K562 (cell line): ENCODE measurements around the gene M6PR. TPM values are rescaled to one million over a fixed set of nuclear protein-coding genes. Genes with fewer than 3 reads are reported as not detected.
A peak's percentile ranks its signal among the peaks of the same experiment; 100 is the strongest.

Source experiments
- CCNT2 ChIP-seq: IDR thresholded peaks from 2 replicates; pipeline ENCODE4 v1.6.1; 2011; ENCODE audit warnings: borderline replicate concordance, low read depth, mild to moderate bottlenecking, moderate library complexity, mixed read lengths, low read length; ENCODE audit not compliant: insufficient read length; ENCODE audit errors: extremely low read depth
- CHD4 ChIP-seq: fragments of 200-600 bp; sonication (generic); IDR thresholded peaks from 3 replicates; pipeline ENCODE4 v1.6.1; 2012; ENCODE audit warnings: low read depth, mild to moderate bottlenecking, mixed read lengths, low read length, inconsistent platforms; ENCODE audit not compliant: insufficient read depth, insufficient replicate concordance, poor library complexity, severe bottlenecking
- GABPB2 ChIP-seq: fragments of 250-450 bp; sonication (Bioruptor Pico); conservative IDR thresholded peaks from 2 replicates; pipeline ENCODE4 v1.5.1; 2021; ENCODE audit warnings: mild to moderate bottlenecking
- MCM3 ChIP-seq: fragments of 450-650 bp; IDR thresholded peaks from 2 replicates; pipeline ENCODE4 v1.6.1; 2016
- MGA ChIP-seq: fragments of 450-650 bp; IDR thresholded peaks from 2 replicates; pipeline ENCODE4 v1.6.1; 2016; ENCODE audit warnings: mild to moderate bottlenecking, moderate library complexity
- PCBP2 ChIP-seq: fragments of 200-400 bp; formaldehyde crosslinking; IDR thresholded peaks from 2 replicates; pipeline ENCODE4 v1.6.1; 2018; ENCODE audit warnings: low read length, low read depth, mild to moderate bottlenecking, moderate library complexity; ENCODE audit not compliant: poor library complexity, severe bottlenecking
- POLR2A ChIP-seq: fragments of 450-650 bp; conservative IDR thresholded peaks from 2 replicates; pipeline ENCODE4 v1.6.1; 2016
- POLR3G ChIP-seq: IDR thresholded peaks from 2 replicates; pipeline ENCODE4 v1.6.1; 2011; ENCODE audit not compliant: insufficient read length, insufficient replicate concordance; ENCODE audit errors: extremely low read depth
- RBBP5 ChIP-seq: fragments of 200-600 bp; sonication (generic); IDR thresholded peaks from 2 replicates; pipeline ENCODE4 v1.6.1; 2012; ENCODE audit warnings: borderline replicate concordance, mild to moderate bottlenecking, low read length, control low read depth, inconsistent platforms; ENCODE audit not compliant: insufficient read depth, poor library complexity, severe bottlenecking
- SAP30 ChIP-seq: fragments of 200-600 bp; sonication (generic); IDR thresholded peaks from 2 replicates; pipeline ENCODE4 v1.6.1; 2012; ENCODE audit warnings: borderline replicate concordance, low read depth, mild to moderate bottlenecking, moderate library complexity, low read length, control low read depth, inconsistent platforms; ENCODE audit not compliant: insufficient read depth, poor library complexity, severe bottlenecking
- SIN3B ChIP-seq: fragments of 450-650 bp; IDR thresholded peaks from 2 replicates; pipeline ENCODE4 v1.6.1; 2017; ENCODE audit warnings: low read depth, mild to moderate bottlenecking, moderate library complexity
- SRSF3 ChIP-seq: fragments of 200-400 bp; formaldehyde crosslinking; IDR thresholded peaks from 2 replicates; pipeline ENCODE4 v1.6.1; 2016; ENCODE audit warnings: mild to moderate bottlenecking, low read length, moderate library complexity; ENCODE audit not compliant: insufficient read depth
- STAT5A ChIP-seq: IDR thresholded peaks from 2 replicates; pipeline ENCODE4 v1.6.1; 2012; ENCODE audit warnings: low read length, inconsistent platforms, borderline replicate concordance
- TCFL5 ChIP-seq: fragments of 250-450 bp; sonication (Bioruptor Pico); conservative IDR thresholded peaks from 2 replicates; pipeline ENCODE4 v1.6.1; 2021; ENCODE audit warnings: mild to moderate bottlenecking, moderate library complexity, matching md5 sums
- ZNF324 ChIP-seq: fragments of 250-450 bp; sonication (Bioruptor Pico); IDR thresholded peaks from 2 replicates; pipeline ENCODE4 v1.4.0; 2020; ENCODE audit warnings: mild to moderate bottlenecking
- ZNF354B ChIP-seq: fragments of 250-450 bp; sonication (Bioruptor Pico); IDR thresholded peaks from 2 replicates; pipeline ENCODE4 v1.4.0; 2020
- polyA plus RNA-seq, 8 experiments: library from polyadenylated mRNA; depleted of rRNA in 4 of 8; stranded (reverse) in 5 of 8; unstranded in 3 of 8; fragments of >200 nt; fragmentation: Nextera tagmentation in 2 of 8; fragmentation: Illumina TruSeq in 1 of 8; extraction: Ambion mirVana in 2 of 8; extraction: Trizol in 1 of 8; gene quantifications; 2 replicates each; pipeline versions ENCODE4 v1.2.1 to v1.2.3, GENCODE V29; 2011 to 2014; ENCODE audit warnings: inconsistent platforms in 1 of 8, missing spikeins in 1 of 8
- total RNA-seq, 7 experiments: library from RNA; depleted of rRNA in 6 of 7; stranded (reverse); fragments of >200 nt in 6 of 7; fragmentation: Illumina TruSeq in 2 of 7; extraction: Trizol in 2 of 7; gene quantifications; 2 replicates each; pipeline versions ENCODE4 v1.2.1 to v1.2.3, GENCODE V29; 2011 to 2021; ENCODE audit warnings: low replicate concordance in 1 of 7

M6PR gene
- total and polyA plus RNA-seq, 9 of the 15 experiments (the other 6 are each of a cell fraction or from before 2014, with no cell fraction given), result 78.6 to 159 (median 112) TPM

GRCh38 chr12:8949342-8950220 lies at the start of gene M6PR (continued):
- TF ChIP-seq MGA, result peak; percentile 92
- TF ChIP-seq STAT5A, result no peak
- TF ChIP-seq RBBP5, result peak; percentile 66
- peak; percentile 49; the same call in 1 of the 2 replicates for TF ChIP-seq SIN3B
- no peak for TF ChIP-seq GABPB2
- no peak for TF ChIP-seq PCBP2
- no peak for TF ChIP-seq ZNF324 (CRISPR knock-in tag)
- TF ChIP-seq POLR3G, result no peak
- TF ChIP-seq ZNF354B (CRISPR knock-in tag), result no peak
- peak; percentile 88 for TF ChIP-seq POLR2A
- TF ChIP-seq SRSF3, result no peak
- TF ChIP-seq CHD4, result no peak
- TF ChIP-seq SAP30, result peak; percentile 94
- no peak for TF ChIP-seq MCM3
- no peak for TF ChIP-seq TCFL5
- TF ChIP-seq CCNT2, result no peak
